CD14-positive monocyte (primary cell): ENCODE results near the gene PFKP. TPM values are rescaled to one million over a fixed set of nuclear protein-coding genes. Genes with fewer than 3 reads are reported as not detected.
A peak's percentile ranks its signal among the peaks of the same experiment; 100 is the strongest.

Experiments
- DNase-seq, 3 donors: peaks; one replicate each; pipeline ENCODE4 v3.0.0-alpha.2; 2011 to 2022
- H2AFZ ChIP-seq: 2 replicates; pipeline ENCODE4 v1.6.0; 2012; ENCODE audit warnings: mild to moderate bottlenecking, low read depth, low read length, inconsistent platforms; ENCODE audit not compliant: insufficient read depth, poor library complexity, severe bottlenecking
- H3K27ac ChIP-seq, 2 donors: 1 replicate in 1 of 2; 2 replicates in 1 of 2; pipeline ENCODE4 v1.5.1; 2012 to 2013; ENCODE audit warnings: low read length in 2 of 2, control low read depth in 1 of 2, inconsistent platforms in 1 of 2, low read depth in 1 of 2, mild to moderate bottlenecking in 1 of 2
- H3K27me3 ChIP-seq, 2 donors: one replicate each; pipeline versions ENCODE4 v1.6.0 to v1.6.1; 2011 to 2013; ENCODE audit warnings: low read length in 2 of 2; ENCODE audit not compliant: control insufficient read depth in 2 of 2, insufficient read depth in 2 of 2
- H3K36me3 ChIP-seq, 2 donors: replicated peaks in 1 of 2; 1 replicate in 1 of 2; 2 replicates in 1 of 2; pipeline versions ENCODE4 v1.5.1 to v1.6.1; 2012 to 2013; ENCODE audit warnings: low read length in 2 of 2, control low read depth in 1 of 2, inconsistent platforms in 1 of 2, mild to moderate bottlenecking in 1 of 2; ENCODE audit not compliant: insufficient read depth in 2 of 2, control insufficient read depth in 1 of 2
- H3K4me1 ChIP-seq, 2 donors: 1 replicate in 1 of 2; 2 replicates in 1 of 2; pipeline versions ENCODE4 v1.5.1 to v1.6.1; 2012 to 2013; ENCODE audit warnings: low read length in 2 of 2, control low read depth in 1 of 2, inconsistent platforms in 1 of 2, mild to moderate bottlenecking in 1 of 2, moderate library complexity in 1 of 2; ENCODE audit not compliant: insufficient read depth in 2 of 2, control insufficient read depth in 1 of 2
- H3K4me2 ChIP-seq: replicated peaks from 2 replicates; pipeline ENCODE3; 2012; ENCODE audit warnings: low read length, moderate library complexity, mild to moderate bottlenecking; ENCODE audit not compliant: poor library complexity, severe bottlenecking; ENCODE audit errors: extremely low read depth
- H3K4me3 ChIP-seq, 3 experiments: fragments of 200-600 bp in 1 of 3; sonication (generic) in 1 of 3; replicated peaks in 1 of 3; 1 replicate in 2 of 3; 2 replicates in 1 of 3; pipeline ENCODE4 v1.5.1; 2011 to 2013; ENCODE audit warnings: low read length in 3 of 3, mild to moderate bottlenecking in 3 of 3, control low read depth in 2 of 3, low read depth in 2 of 3, inconsistent platforms in 1 of 3, moderate library complexity in 1 of 3
- H3K79me2 ChIP-seq: 2 replicates; pipeline ENCODE4 v1.6.0; 2012; ENCODE audit warnings: mild to moderate bottlenecking, control low read depth, inconsistent platforms, low read length, moderate library complexity; ENCODE audit not compliant: insufficient read depth
- H3K9ac ChIP-seq: 2 replicates; pipeline ENCODE4 v1.6.0; 2017; ENCODE audit warnings: low read length, mild to moderate bottlenecking; ENCODE audit not compliant: insufficient read depth, poor library complexity, severe bottlenecking
- H3K9me3 ChIP-seq, 2 donors: replicated peaks in 1 of 2; 1 replicate in 1 of 2; 2 replicates in 1 of 2; pipeline versions ENCODE4 v1.5.1 to v1.6.1; 2012 to 2013; ENCODE audit warnings: low read length in 2 of 2, control low read depth in 1 of 2; ENCODE audit not compliant: control insufficient read depth in 1 of 2, insufficient read depth in 1 of 2
- H4K20me1 ChIP-seq: 2 replicates; pipeline ENCODE4 v1.6.0; 2012; ENCODE audit warnings: mild to moderate bottlenecking, low read length, control low read depth, moderate library complexity; ENCODE audit not compliant: insufficient read depth
- H3K27ac Mint-ChIP-seq, 7 donors: one replicate each; pipeline ENCODE4 v1.8.0; 2020; ENCODE audit warnings: mild to moderate bottlenecking in 7 of 7, mixed read lengths in 7 of 7, moderate library complexity in 6 of 7, inconsistent platforms in 2 of 7
- H3K27me3 Mint-ChIP-seq, 3 donors: one replicate each; pipeline ENCODE4 v1.8.0; 2021 to 2022; ENCODE audit warnings: low read depth in 3 of 3, mild to moderate bottlenecking in 3 of 3, mixed read lengths in 3 of 3, moderate library complexity in 3 of 3, inconsistent platforms in 1 of 3
- H3K36me3 Mint-ChIP-seq, 2 donors: one replicate each; pipeline ENCODE4 v1.8.0; 2020; ENCODE audit warnings: mixed read lengths in 2 of 2, inconsistent platforms in 1 of 2, mild to moderate bottlenecking in 1 of 2
- H3K4me1 Mint-ChIP-seq: one replicate; pipeline ENCODE4 v1.8.0; 2020; ENCODE audit warnings: mild to moderate bottlenecking, mixed read lengths
- H3K4me3 Mint-ChIP-seq, 2 donors: one replicate each; pipeline ENCODE4 v1.8.0; 2020; ENCODE audit warnings: mild to moderate bottlenecking in 2 of 2, mixed read lengths in 2 of 2, moderate library complexity in 1 of 2
- H3K9me3 Mint-ChIP-seq, 7 donors: one replicate each; pipeline ENCODE4 v1.8.0; 2020 to 2022; ENCODE audit warnings: mixed read lengths in 7 of 7, mild to moderate bottlenecking in 6 of 7, moderate library complexity in 6 of 7, inconsistent platforms in 2 of 7
- CTCF ChIP-seq: fragments of 200-600 bp; IDR thresholded peaks from one replicate; pipeline ENCODE4 v1.8.0; 2022; ENCODE audit warnings: antibody characterized with exemption, mild to moderate bottlenecking
- WGBS: methylation state at CpG from one replicate; pipeline ENCODE4 v1.1.5; 2013; ENCODE audit warnings: missing lambda C conversion rate; ENCODE audit not compliant: insufficient coverage; 5-methylcytosine and 5-hydroxymethylcytosine counted together
- intact Hi-C, 2 donors: fragments of 100-400 bp; cut with micrococcal nuclease; formaldehyde crosslinking; loops; one replicate each; pipeline versions ENCODE4 v1.15.0 to v1.15.1; 2023
- polyA plus RNA-seq, 3 donors: library from polyadenylated mRNA; depleted of rRNA in 1 of 3; unstranded in 2 of 3; stranded (reverse) in 1 of 3; fragments of 300-500 nt in 2 of 3; fragments of >200 nt in 1 of 3; fragmentation: Illumina TruSeq in 2 of 3; gene quantifications; 1 replicate in 2 of 3; 2 replicates in 1 of 3; pipeline ENCODE4 v1.2.3, GENCODE V29; 2012 to 2021

Gene PFKP
- polyA plus RNA-seq, 3 donors, result 6.5 to 14.2 (median 8.1) TPM

DNA sequence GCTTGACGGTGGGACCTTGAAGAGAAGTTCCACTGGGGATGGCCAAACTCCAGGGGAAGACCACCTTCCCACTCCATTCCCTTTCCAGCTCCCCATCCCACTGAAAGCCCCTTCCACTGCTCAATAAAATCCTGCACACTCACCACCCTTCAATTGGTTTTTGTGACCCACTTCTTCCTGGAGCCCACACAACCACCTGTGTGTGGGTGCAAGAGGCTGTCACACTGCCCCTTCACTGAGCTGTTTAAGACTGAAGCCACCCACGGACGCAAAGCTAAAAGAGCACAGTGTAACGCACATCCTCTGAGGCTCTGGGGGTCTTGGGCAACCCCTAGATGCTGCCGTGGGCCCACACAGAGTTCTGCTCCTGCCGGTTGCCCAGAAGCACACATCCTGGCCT lies 118.0 kb downstream of the PFKP start:
- Histone ChIP-seq H3K36me3 (no peaks in the 10 kb centered on the region), H3K4me1 (peaks cover 6 to 8% of the 10 kb centered on the region in 2 donors), H3K4me3 (no peak overlapping the region), H2AFZ (no peak overlapping the region), H3K9me3 (no peaks in the 10 kb centered on the region), H3K4me2 (no peak overlapping the region), H4K20me1 (no peaks in the 10 kb centered on the region), H3K27ac (no peak overlapping the region), H3K79me2 (no peaks in the 10 kb centered on the region), H3K9ac (no peak overlapping the region), H3K27me3 (no peaks in the 10 kb centered on the region)
- H3K4me1 Mint-ChIP-seq, result peaks cover 8% of the 10 kb centered on the region
- no peak for DNase-seq
- peaks cover 2 to 7% (median 2%) of the 10 kb centered on the region in 3 donors for H3K27me3 Mint-ChIP-seq
- no peaks in the 10 kb centered on the region for H3K36me3 Mint-ChIP-seq
- H3K4me3 Mint-ChIP-seq, result no peak overlapping the region
- intact Hi-C loops, result no loop called here
- peak overlapping the region in 1 of 7 donors; percentile 42 for H3K27ac Mint-ChIP-seq
- H3K9me3 Mint-ChIP-seq, result peaks cover 0 to 6% (median 0%) of the 10 kb centered on the region in 7 donors
- TF ChIP-seq CTCF, result no peak
- 85% methylated on average over 4 of the region's 6 CpGs for WGBS

GRCh38 chr10:3186368-3186767 lies 119.0 kb downstream of the PFKP start:
- Mint-ChIP-seq H3K27me3 (peaks cover 2 to 7% (median 2%) of the 10 kb centered on the region in 3 donors), H3K4me3 (no peak overlapping the region), H3K9me3 (peaks cover 0 to 6% (median 0%) of the 10 kb centered on the region in 7 donors), H3K27ac (no peak overlapping the region), H3K36me3 (no peaks in the 10 kb centered on the region), H3K4me1 (peaks cover 7% of the 10 kb centered on the region)
- no peak for DNase-seq
- intact Hi-C loops, result no loop called here
- Histone ChIP-seq H2AFZ (no peak overlapping the region), H3K79me2 (no peaks in the 10 kb centered on the region), H3K4me1 (peaks cover 6 to 7% of the 10 kb centered on the region in 2 donors), H3K4me3 (no peak overlapping the region), H4K20me1 (no peaks in the 10 kb centered on the region), H3K36me3 (no peaks in the 10 kb centered on the region), H3K9me3 (no peaks in the 10 kb centered on the region), H3K9ac (no peak overlapping the region), H3K4me2 (no peak overlapping the region), H3K27ac (no peak overlapping the region), H3K27me3 (no peaks in the 10 kb centered on the region)
- 100% methylated on average over 1 of the region's 6 CpGs for WGBS
- TF ChIP-seq CTCF, result no peak

Other genes with a start within 250 kb of the PFKP start
- 10 to 100 TPM; 15.3 to 45.7 (median 23.2) TPM for gene PITRM1, start 105.2 kb downstream of the PFKP start, polyA plus RNA-seq